Daoy (cell line): ENCODE results near the gene CCDC186. TPM values are rescaled to one million over a fixed set of nuclear protein-coding genes. Genes with fewer than 3 reads are reported as not detected.

Experiments used
- DNase-seq: peaks from one replicate; pipeline ENCODE4 v3.0.0-alpha.2; 2015; ENCODE audit warnings: low read depth
- total RNA-seq: library from RNA; depleted of rRNA; stranded (reverse); fragments of >200 nt; shearing (Covaris generic); gene quantifications from 2 replicates; pipeline ENCODE4 v1.2.3, GENCODE V29; 2014

Gene CCDC186
- total RNA-seq, 1 experiment from 2014 or later: 8.4 TPM

- DNase-seq: no peak
Observed at GRCh38 chr10:114110174-114110972, 63.6 kb downstream of the CCDC186 start.

GRCh38 chr10:114103284-114103683 is 70.7 kb downstream of the CCDC186 start:
- peak; percentile 44 for DNase-seq

GRCh38 chr10:114102256-114102655 is 71.7 kb downstream of the CCDC186 start:
- DNase-seq: no peak

- peak; percentile 49 for DNase-seq
Observed at GRCh38 chr10:114100848-114101741, 72.9 kb downstream of the CCDC186 start.

GRCh38 chr10:114096864-114097263 is 77.1 kb downstream of the CCDC186 start:
- DNase-seq: no peak

GRCh38 chr10:114095559-114096337 is 78.3 kb downstream of the CCDC186 start:
- no peak for DNase-seq

- DNase-seq: no peak
Observed at GRCh38 chr10:114094795-114095194, 79.2 kb downstream of the CCDC186 start.

- no peak for DNase-seq
Observed at GRCh38 chr10:114087655-114088054, 86.3 kb downstream of the CCDC186 start.

GRCh38 chr10:114087255-114087654 is 86.7 kb downstream of the CCDC186 start:
- DNase-seq: no peak

- no peak for DNase-seq
Observed at GRCh38 chr10:114084215-114084614, 89.8 kb downstream of the CCDC186 start.

GRCh38 chr10:114083040-114083439 is 91.0 kb downstream of the CCDC186 start:
- DNase-seq: no peak

- no peak for DNase-seq
Observed at GRCh38 chr10:114081911-114082583, 92.0 kb downstream of the CCDC186 start.

- DNase-seq: no peak
Observed at GRCh38 chr10:114079421-114079820, 94.6 kb downstream of the CCDC186 start.

GRCh38 chr10:114078346-114078745 is 95.7 kb downstream of the CCDC186 start:
- no peak for DNase-seq

GRCh38 chr10:114077815-114078219 is 96.2 kb downstream of the CCDC186 start:
- no peak for DNase-seq

GRCh38 chr10:114077347-114077746 is 96.7 kb downstream of the CCDC186 start:
- no peak for DNase-seq

GRCh38 chr10:114075093-114075492 is 98.9 kb downstream of the CCDC186 start:
- DNase-seq: no peak

- DNase-seq: no peak
Observed at GRCh38 chr10:114073395-114074186, 100.4 kb downstream of the CCDC186 start.

GRCh38 chr10:114071178-114071577 is 102.8 kb downstream of the CCDC186 start:
- no peak for DNase-seq
